ENCODE data around the gene OR8K1.

The OR8K1 gene

DNA sequence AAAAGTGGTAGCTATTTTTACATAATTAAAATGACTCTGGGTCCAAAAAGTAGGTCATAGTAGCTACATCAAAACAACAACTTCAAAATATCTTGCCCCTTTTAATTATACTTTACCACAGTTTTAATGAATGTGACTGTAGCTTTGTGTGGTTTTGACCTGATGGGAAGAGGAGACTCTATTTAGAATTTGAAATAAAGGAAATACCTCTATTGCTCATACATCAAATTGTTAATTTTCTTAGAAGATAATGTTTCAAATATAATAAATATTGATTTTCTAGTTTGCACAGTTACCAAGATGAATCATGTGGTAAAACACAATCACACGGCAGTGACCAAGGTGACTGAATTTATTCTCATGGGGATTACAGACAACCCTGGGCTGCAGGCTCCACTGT is at the start of gene OR8K1:
Gene OR8K1 (plus strand): TSS at position 301 of the 400 bp plus-strand sequence. CDS start 0 bp downstream, at position 301.
- DNase-seq (ENCODE audit: low spot score), result no peak

DNA sequence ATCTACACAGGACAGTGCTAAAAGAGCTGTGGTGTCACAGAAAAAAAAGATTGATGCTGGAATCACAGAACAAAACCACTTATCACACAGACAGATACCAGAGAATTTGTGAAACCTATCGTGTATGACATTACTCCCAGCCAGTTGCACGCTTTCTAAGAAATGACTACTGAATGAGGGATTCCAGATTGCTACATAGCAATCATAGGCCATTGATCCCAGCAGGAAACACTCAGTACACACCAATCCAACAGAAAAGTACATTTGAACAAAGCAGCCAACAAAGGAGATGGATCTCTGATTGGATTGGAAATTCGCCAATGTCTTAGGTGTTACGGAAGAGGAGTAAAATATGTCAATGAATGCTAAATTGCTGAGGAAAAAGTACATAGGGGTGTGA is 48.9 kb upstream of the OR8K1 start:
- no peak for DNase-seq (ENCODE audit: low spot score)

DNA sequence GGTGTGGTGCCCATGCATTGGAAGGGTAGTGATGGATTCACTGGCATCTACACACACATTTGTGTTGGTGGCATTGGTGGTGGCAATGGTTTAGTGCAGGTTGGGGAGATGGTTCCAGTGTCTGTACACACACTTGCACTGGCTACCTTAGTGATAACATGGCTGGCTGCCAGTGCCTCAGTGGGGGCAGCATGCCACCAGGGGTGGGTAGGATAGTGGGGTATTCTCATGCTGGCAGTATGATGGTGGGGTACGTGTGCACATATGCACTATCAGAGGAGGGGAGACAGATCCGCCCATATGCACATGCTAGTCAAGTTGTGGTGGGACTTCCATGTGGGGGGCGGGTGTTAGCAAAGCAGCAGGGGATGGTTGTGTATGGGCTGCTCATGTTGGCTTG is 38.0 kb upstream of the OR8K1 start:
- DNase-seq (ENCODE audit: low spot score), result no peak

DNA sequence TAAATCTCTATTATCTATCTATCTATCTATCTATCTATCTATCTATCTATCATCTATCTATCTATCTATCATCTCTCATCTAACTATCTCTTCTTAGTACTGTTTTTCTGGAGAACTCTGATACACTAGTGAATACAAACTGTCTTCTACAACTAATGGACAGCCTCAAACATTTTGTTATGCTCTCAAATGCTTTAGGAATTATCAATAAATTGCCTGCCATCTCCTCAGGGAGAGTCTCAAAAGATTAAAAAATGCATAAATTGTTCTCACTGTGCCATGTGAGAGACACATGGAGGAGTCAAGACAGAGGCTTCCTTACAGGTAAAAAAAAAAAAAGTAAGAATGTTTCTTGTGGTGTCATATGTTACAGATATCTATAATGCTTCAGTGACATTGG is 31.0 kb upstream of the OR8K1 start, which contains the start of gene OR8K3:
Gene OR8K3 (plus strand): TSS at position 301 of the 400 bp plus-strand sequence. CDS start 3,163 bp downstream, outside the sequence.
- DNase-seq (ENCODE audit: low spot score), result no peak

DNA sequence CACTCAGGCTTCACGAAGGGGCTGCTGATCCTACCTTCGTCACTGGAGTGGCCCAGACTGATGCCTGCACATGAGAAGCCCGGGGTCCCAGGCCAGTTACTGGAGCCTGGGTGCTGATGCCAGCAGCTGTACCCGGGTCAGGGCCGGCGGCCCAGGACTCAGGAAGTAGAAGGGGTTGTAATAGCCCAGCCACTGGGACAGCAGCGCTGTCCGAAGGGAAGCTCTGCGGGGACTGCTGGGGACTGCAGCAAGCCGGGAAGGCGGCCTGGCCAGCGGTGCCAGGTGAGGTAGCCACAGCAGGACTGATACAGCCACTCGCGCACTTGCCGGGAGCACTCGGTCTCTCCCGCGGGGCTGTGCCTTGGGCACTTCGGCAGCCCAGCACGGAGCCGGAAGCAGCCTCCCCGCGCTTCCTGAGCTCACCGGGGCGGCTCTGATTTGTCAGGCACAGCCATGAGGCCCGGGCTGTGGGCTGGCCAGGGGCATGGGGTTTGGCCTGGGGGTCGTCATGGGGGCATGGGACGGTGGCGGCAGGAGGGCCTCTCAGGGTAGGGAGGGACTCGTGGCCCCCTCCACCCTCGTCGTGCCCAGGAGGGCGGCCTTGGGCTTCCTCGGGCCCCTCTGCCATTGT is 13.9 kb upstream of the OR8K1 start:
- DNase-seq (ENCODE audit: low spot score), result no peak

DNA sequence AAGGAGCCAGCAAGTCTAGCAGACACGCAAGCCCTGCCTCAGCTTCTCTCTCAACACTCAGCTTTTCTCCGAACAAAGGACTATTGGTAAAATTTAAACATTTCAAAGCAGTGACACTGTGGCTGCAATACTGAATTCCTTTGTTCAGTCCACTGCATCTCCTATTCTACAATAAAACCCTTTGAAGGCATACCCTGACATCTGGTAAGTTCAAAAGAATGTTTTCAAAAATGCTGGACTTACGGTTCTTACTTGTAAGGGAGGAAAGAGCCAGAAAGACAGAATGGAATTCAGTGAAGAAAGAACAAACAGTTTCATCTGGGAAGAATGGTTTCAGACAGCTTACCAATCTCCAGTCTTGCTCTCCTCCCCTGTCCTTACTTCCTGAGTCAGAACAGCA is 12.7 kb upstream of the OR8K1 start:
- DNase-seq (ENCODE audit: low spot score), result no peak

DNA sequence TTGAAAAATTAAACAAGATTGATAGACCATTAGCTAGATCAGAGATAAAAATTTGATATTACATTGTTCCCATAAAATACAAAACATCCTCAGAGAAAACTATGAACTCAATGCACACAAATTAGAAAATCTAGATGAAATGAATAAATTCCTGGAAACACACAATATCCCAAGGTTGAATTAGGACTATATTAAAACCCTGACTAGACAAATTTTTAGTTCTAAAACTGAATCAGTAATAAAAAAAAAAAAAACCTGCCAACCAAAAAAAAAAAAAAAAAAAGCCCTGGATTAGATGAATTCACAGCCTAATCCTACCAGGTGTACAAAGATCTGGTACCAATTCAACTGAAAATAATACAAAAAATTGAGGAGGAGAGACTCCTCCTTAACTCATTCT is 5.5 kb upstream of the OR8K1 start:
- DNase-seq (ENCODE audit: low spot score), result no peak

DNA sequence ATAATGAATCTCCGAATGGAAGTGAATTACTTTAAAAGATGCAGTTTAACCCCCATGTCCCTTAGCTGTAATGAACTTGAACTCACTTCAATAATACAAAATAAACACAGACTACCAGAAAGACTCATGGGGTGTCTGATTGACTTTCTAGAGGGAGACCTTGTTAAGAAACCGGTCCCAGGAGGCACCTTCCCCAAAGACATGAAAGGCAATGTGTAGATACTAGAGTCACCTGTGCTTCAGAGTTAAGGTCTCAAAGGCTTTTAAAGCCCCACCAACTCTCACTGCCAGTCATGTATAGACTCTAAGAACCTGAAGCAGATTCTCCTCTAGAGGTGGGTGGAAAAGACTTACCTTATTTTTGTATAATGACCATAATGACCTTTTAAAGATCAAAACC is 8.2 kb downstream of the OR8K1 start, which contains the start of gene OR8J1:
Gene OR8J1 (plus strand): TSS at position 301 of the 400 bp plus-strand sequence. CDS start 5,956 bp downstream, outside the sequence.
- DNase-seq (ENCODE audit: low spot score), result no peak

DNA sequence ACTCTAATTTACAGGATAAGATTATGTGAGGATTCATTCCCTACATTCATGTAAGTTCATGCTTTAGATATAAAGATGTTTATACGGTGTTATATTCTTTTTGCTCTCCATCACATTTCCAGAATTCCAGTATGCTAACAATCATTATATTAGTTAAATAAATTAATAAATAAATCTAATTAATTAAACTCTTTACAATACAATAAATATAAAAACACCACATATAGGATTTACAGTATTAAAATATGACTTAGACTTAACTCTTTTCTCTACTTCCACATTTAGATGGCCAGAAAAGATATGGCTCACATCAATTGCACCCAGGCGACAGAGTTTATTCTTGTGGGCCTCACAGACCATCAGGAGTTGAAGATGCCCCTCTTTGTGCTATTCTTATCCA is 29.5 kb downstream of the OR8K1 start, which contains the start of gene OR8U1:
Gene OR8U1 (plus strand): TSS at position 301 of the 400 bp plus-strand sequence. CDS start 0 bp downstream, at position 301.
- no peak for DNase-seq (ENCODE audit: low spot score)

DNA sequence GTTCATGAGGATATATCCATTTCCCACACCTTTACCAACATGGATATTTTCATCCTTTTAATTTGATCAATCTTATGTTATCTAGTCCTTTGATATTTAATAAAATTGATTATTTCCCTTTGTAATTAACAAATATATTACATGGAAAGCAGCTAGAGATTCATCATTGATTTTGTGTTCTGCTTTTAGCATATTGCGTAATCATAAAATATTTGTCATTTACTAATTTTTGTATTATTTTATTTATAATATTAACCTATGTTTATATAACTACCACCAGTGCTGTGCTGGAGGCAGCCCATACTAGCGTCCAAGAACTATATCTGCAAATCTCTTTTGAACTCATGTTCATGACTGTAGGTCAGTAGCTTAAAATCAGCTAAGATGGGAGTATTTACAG is 34.3 kb downstream of the OR8K1 start:
- DNase-seq (ENCODE audit: low spot score), result no peak

DNA sequence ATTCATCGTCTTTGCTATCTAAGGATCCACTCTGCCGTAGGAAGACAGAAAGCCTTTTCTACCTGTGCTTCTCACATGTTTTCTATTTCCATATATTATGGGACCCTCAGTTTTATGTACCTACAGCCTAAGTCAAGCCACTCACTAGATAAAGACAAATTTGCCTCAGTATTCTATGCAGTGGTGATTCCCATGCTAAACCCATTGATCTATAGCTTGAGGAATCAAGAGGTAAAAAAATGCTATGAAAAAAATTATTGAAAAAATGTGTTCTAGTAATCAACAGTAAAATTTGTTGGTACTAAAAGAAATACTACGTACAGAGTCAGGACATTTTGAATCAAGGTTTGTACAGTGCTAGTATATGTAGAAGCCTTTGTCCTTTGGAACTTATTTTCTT is 48.5 kb downstream of the OR8K1 start:
- no peak for DNase-seq (ENCODE audit: low spot score)

DNA sequence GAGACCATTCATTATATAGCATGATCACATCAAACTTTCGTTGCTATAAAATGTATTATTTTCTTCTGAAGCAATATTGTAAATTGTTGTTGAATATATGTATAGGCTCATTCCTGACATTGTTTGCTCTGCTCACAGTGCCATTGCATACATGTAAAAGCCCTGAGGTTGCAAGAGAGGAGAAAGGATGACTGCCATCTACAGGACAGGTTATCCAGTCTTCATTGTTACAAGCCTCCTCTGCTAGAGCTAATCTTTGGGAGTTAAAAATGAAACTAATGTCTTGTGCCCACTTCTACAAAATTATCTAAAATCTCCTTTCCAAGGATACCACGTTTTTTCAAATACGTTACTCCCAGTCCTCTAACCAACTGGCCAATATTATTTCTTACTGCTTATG is 50.2 kb downstream of the OR8K1 start:
- DNase-seq (ENCODE audit: low spot score), result no peak

Data from kidney tubule cell (primary cell).